Breast epithelium (tissue), 4 donors: ENCODE data around the gene PCYT2. TPM values are rescaled to one million over a fixed set of nuclear protein-coding genes. Genes with fewer than 3 reads are reported as not detected.
"Not testable (repeated sequence)": the region's sequence is repeated elsewhere in the genome, so short reads cannot be mapped to it uniquely, and the experiment has no call there.

Experiments used
- DNase-seq, 2 donors: peaks; one replicate each; pipeline ENCODE4 v3.0.0-alpha.2; 2019; ENCODE audit warnings: low spot score in 2 of 2
- H3K27ac ChIP-seq, 2 donors: fragments of 200-600 bp; sonication (generic) in 1 of 2; one replicate each; pipeline ENCODE4 v1.5.1; 2016 to 2019; ENCODE audit warnings: mild to moderate bottlenecking in 1 of 2
- H3K27me3 ChIP-seq, 2 donors: fragments of 200-600 bp; sonication (generic) in 1 of 2; one replicate each; pipeline versions ENCODE4 v1.5.1 to v1.6.0; 2017 to 2019; ENCODE audit warnings: control low read depth in 1 of 2, mild to moderate bottlenecking in 1 of 2
- H3K36me3 ChIP-seq: fragments of 200-600 bp; one replicate; pipeline ENCODE4 v1.5.1; 2019
- H3K4me1 ChIP-seq, 2 donors: fragments of 200-600 bp; sonication (generic); one replicate each; pipeline ENCODE4 v1.5.1; 2016 to 2019; ENCODE audit warnings: control low read depth in 1 of 2
- H3K4me3 ChIP-seq, 3 donors: fragments of 200-600 bp; sonication (generic); 1 replicate in 2 of 3; 2 replicates in 1 of 3; pipeline ENCODE4 v1.5.1; 2016 to 2019; ENCODE audit warnings: mild to moderate bottlenecking in 3 of 3, moderate library complexity in 2 of 3
- H3K9me3 ChIP-seq, 2 donors: fragments of 200-600 bp; sonication (generic) in 1 of 2; one replicate each; pipeline ENCODE4 v1.5.1; 2016 to 2019; ENCODE audit warnings: control low read depth in 1 of 2
- CTCF ChIP-seq, 3 donors: fragments of 450-650 bp; IDR thresholded peaks; one replicate each; pipeline ENCODE4 v1.5.1; 2016 to 2017; ENCODE audit warnings: antibody characterized with exemption in 3 of 3, mild to moderate bottlenecking in 3 of 3, moderate library complexity in 3 of 3
- POLR2A ChIP-seq: fragments of 450-650 bp; IDR thresholded peaks from one replicate; pipeline ENCODE4 v1.6.1; 2016; ENCODE audit warnings: antibody characterized with exemption, mild to moderate bottlenecking, moderate library complexity
- POLR2AphosphoS5 ChIP-seq, 3 donors: sonication (generic); formaldehyde crosslinking; IDR thresholded peaks; one replicate each; pipeline ENCODE4 v1.6.1; 2017; ENCODE audit warnings: antibody characterized with exemption in 3 of 3
- intact Hi-C: fragments of 100-400 bp; cut with DNase I; formaldehyde crosslinking; loops from one replicate; pipeline ENCODE4 v1.15.1; 2023; ENCODE audit warnings: low total_unique reads
- total RNA-seq, 3 donors: library from RNA; depleted of rRNA; stranded (reverse); fragments of >200 nt; gene quantifications; one replicate each; pipeline ENCODE4 v1.1.0, GENCODE V29; 2016

The PCYT2 gene
- total RNA-seq, 3 donors from 2014 or later = 22.9 to 69.4 (median 35.9) TPM

- H3K4me1 ChIP-seq = peaks cover 0 to under 1% of the 10 kb centered on the region in 2 donors
- H3K27ac ChIP-seq = no peak overlapping the region
- no peaks in the 10 kb centered on the region for H3K9me3 ChIP-seq
- no peaks in the 10 kb centered on the region for H3K36me3 ChIP-seq
- H3K4me3 ChIP-seq = no peak overlapping the region
- intact Hi-C loops = no loop called here
- H3K27me3 ChIP-seq = peaks cover 6 to 29% of the 10 kb centered on the region in 2 donors
- DNase-seq = no peak
- TF ChIP-seq POLR2A = no peak
- TF ChIP-seq CTCF (IDR thresholded peaks at IDR 0.05) = no peak
- no peak for TF ChIP-seq POLR2AphosphoS5 (IDR thresholded peaks at IDR 0.05)
Measured at GRCh38 chr17:81954131-81955057, 43.2 kb upstream of the PCYT2 start.

GRCh38 chr17:81953443-81953842, 42.2 kb upstream of the PCYT2 start:
- H3K4me3 ChIP-seq, intact Hi-C loops, DNase-seq, H3K36me3 ChIP-seq, H3K9me3 ChIP-seq, H3K27ac ChIP-seq, H3K4me1 ChIP-seq: not testable (repeated sequence)
- H3K27me3 ChIP-seq = peaks cover 0 to 19% of the 10 kb centered on the region in 2 donors

GRCh38 chr17:81952792-81953228, 41.6 kb upstream of the PCYT2 start:
- Histone ChIP-seq H3K4me3 (no peak overlapping the region), H3K9me3 (no peaks in the 10 kb centered on the region), H3K27me3 (peaks cover 0 to 13% of the 10 kb centered on the region in 2 donors), H3K27ac (no peak overlapping the region), H3K36me3 (no peaks in the 10 kb centered on the region), H3K4me1 (no peaks in the 10 kb centered on the region)
- DNase-seq = no peak
- intact Hi-C loops = no loop called here
- no peak for TF ChIP-seq CTCF (IDR thresholded peaks at IDR 0.05)
- no peak for TF ChIP-seq POLR2A
- no peak for TF ChIP-seq POLR2AphosphoS5 (IDR thresholded peaks at IDR 0.05)

GRCh38 chr17:81951785-81952684, 40.8 kb upstream of the PCYT2 start:
- intact Hi-C loops = no loop called here
- Histone ChIP-seq H3K27me3 (peaks cover 0 to 6% of the 10 kb centered on the region in 2 donors), H3K4me3 (no peak overlapping the region), H3K36me3 (no peaks in the 10 kb centered on the region), H3K27ac (no peak overlapping the region), H3K4me1 (no peaks in the 10 kb centered on the region), H3K9me3 (no peaks in the 10 kb centered on the region)
- TF ChIP-seq POLR2AphosphoS5 (IDR thresholded peaks at IDR 0.05) (no peak), POLR2A (no peak), CTCF (IDR thresholded peaks at IDR 0.05) (no peak)
- no peak for DNase-seq

GRCh38 chr17:81950501-81950900, 39.3 kb upstream of the PCYT2 start:
- intact Hi-C loops = no loop called here
- Histone ChIP-seq H3K9me3 (no peaks in the 10 kb centered on the region), H3K36me3 (no peaks in the 10 kb centered on the region), H3K27me3 (no peaks in the 10 kb centered on the region), H3K4me3 (no peak overlapping the region), H3K4me1 (no peaks in the 10 kb centered on the region), H3K27ac (no peak overlapping the region)
- TF ChIP-seq POLR2AphosphoS5 (IDR thresholded peaks at IDR 0.05) (no peak), POLR2A (no peak), CTCF (IDR thresholded peaks at IDR 0.05) (no peak)
- no peak for DNase-seq
